GM19328 (cell line): ENCODE measurements around the gene CDK15.

ENCODE experiments used
- ATAC-seq: cut with Tn5 transposase; IDR thresholded peaks from one replicate; pipeline ENCODE4 v1.9.1; 2021; ENCODE audit warnings: mild to moderate bottlenecking, moderate library complexity; ENCODE audit not compliant: unreplicated experiment

The CDK15 gene

GRCh38 chr2:201860636-201861066, 54.3 kb downstream of the CDK15 start:
- ATAC-seq: peak; percentile 70

DNA sequence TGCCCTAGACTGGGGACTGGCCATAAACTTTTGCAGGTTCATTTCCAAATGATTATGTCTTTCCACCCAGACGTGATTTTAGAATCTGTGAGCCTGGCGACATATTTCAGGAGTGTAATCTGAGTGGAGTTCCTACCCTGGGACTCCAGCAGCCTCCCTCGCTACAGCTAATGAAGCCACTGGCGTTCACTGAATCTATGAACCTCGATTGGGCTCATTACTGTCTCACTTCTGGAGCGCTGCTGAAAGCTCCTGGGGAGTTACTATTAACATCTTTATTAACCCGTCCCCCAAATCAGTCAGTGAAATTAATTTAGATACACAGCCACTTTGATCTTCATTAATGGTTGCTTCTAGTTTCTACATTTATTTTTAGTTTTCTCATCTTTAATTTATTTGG, 56.5 kb downstream of the CDK15 start:
- no peak for ATAC-seq

- ATAC-seq: no peak
These were observed 60.5 kb downstream of the CDK15 start for GRCh38 chr2:201866643-201867473.

- no peak for ATAC-seq
These were observed 65.1 kb downstream of the CDK15 start for GRCh38 chr2:201871471-201871870.

GRCh38 chr2:201872591-201872990, 66.3 kb downstream of the CDK15 start:
- ATAC-seq: no peak

DNA sequence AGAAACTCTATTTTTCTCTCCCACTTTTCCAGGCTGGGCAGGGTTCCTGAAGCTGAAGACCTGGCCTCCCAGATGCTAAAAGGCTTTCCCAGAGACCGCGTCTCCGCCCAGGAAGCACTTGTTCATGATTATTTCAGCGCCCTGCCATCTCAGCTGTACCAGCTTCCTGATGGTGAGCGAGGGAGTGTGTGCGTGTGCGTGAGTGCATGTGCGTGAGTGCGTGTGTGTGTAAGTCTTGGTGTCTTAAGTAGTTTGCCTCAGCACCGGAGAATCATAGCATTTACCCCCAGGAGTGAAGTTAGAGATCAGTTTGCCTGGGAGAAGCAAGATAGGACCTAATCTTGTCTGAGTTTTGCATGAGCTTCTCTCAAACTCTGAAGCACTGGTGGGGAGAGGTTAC, 73.7 kb downstream of the CDK15 start:
- no peak for ATAC-seq

GRCh38 chr2:201880579-201880978, 74.2 kb downstream of the CDK15 start:
- ATAC-seq: no peak

GRCh38 chr2:201880993-201881611, 74.8 kb downstream of the CDK15 start:
- no peak for ATAC-seq

- no peak for ATAC-seq
These were observed 75.4 kb downstream of the CDK15 start for GRCh38 chr2:201881741-201882140.

- ATAC-seq: no peak
These were observed 76.2 kb downstream of the CDK15 start for GRCh38 chr2:201882353-201883090.

GRCh38 chr2:201883606-201884369, 77.5 kb downstream of the CDK15 start:
- ATAC-seq: no peak

- no peak for ATAC-seq
These were observed 80.2 kb downstream of the CDK15 start for GRCh38 chr2:201886504-201886903.

DNA sequence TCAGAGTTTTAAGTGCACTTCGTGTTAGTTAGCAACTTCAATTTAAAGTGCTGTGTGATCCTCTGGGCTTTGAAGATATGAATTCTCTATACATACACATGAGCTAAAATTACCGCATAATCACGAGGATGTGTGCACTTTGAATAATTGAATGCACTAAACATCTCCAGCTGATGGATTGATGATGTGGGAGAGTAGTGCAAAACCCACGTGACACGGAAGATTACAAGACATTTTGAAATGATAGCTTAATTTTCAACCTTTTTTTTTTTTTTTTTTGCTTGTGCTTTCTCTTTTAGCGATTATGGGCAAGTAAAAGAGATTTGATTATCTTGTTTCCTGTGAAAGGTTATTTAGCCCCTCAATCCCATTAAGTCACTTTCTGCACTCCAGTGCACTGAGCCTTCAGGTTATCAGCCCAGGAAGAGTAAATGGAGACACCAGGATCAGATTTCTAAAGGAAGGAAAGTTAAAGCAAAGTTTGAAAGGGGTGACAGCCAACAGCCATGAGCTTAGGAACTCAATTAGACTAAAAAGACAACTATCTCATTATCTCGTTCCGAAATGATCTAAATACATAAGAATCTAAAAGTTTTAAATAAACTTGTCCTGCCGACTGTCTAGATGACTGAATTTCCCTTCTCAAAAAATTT, 81.6 kb downstream of the CDK15 start:
- no peak for ATAC-seq

GRCh38 chr2:201888426-201888800, 82.1 kb downstream of the CDK15 start:
- no peak for ATAC-seq

DNA sequence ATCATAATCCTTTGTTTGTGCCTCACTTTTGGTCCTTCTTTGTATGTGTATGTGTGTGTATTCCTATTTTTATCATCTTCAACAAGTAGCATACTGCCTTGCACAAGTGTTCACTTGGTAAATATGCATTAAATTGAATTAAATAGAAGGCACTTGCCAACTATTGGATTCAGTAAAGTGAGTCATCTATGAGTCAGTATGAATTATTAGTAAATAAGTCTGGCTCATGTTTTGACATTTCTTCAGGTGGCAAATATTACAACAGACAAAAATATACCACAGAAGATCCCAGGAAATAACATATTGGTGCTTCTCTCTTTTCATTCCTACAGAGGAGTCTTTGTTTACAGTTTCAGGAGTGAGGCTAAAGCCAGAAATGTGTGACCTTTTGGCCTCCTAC, 84.1 kb downstream of the CDK15 start:
- no peak for ATAC-seq

- no peak for ATAC-seq
These were observed 85.3 kb downstream of the CDK15 start for GRCh38 chr2:201891676-201892075.

DNA sequence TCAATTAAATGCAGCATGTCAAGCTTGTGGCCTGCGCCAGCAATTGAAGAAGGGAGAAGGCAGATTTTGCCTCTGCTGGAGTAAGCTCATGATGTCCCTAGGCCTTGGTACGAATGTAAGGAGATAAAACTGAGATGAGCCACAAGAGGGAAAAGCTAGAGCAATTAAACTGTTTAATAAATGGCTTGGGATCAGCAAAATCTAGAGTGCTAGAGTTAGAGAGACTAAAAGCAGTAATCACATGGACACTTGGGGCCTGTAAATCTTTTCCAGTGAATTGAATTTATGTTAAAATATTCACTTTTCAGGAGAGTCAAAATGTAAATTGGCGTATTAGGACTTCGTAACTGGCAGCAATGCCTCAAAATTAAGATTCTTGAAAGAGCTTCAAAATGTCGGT, 86.2 kb downstream of the CDK15 start:
- no peak for ATAC-seq

GRCh38 chr2:201900362-201900761, 94.0 kb downstream of the CDK15 start:
- peak; percentile 64 for ATAC-seq

- no peak for ATAC-seq
These were observed 95.4 kb downstream of the CDK15 start for GRCh38 chr2:201901786-201902185.
